Neural progenitor cell (in vitro differentiated cells): ENCODE results near the gene PROSER2. TPM values are rescaled to one million over a fixed set of nuclear protein-coding genes. Genes with fewer than 3 reads are reported as not detected.

Experiments used
- DNase-seq: peaks from one replicate; pipeline ENCODE4 v3.0.0-alpha.2; 2016; ENCODE audit warnings: low spot score
- H2AFZ ChIP-seq: fragments of 200-600 bp; sonication (generic); replicated peaks from 2 replicates; pipeline ENCODE4 v1.6.1; 2016; ENCODE audit warnings: antibody characterized with exemption
- H3F3A ChIP-seq: fragments of 200-600 bp; sonication (generic); 2 replicates; pipeline ENCODE4 v1.6.1; 2016; ENCODE audit warnings: antibody characterized with exemption, low read depth
- H3K27ac ChIP-seq: fragments of 200-600 bp; sonication (generic); 2 replicates; pipeline ENCODE4 v1.5.1; 2016; ENCODE audit warnings: mild to moderate bottlenecking
- H3K27me3 ChIP-seq: fragments of 200-600 bp; sonication (generic); 2 replicates; pipeline ENCODE4 v1.6.1; 2016; ENCODE audit warnings: mild to moderate bottlenecking, moderate library complexity
- H3K36me3 ChIP-seq: fragments of 200-600 bp; sonication (generic); 2 replicates; pipeline ENCODE4 v1.5.1; 2016
- H3K4me1 ChIP-seq: fragments of 200-600 bp; sonication (generic); 2 replicates; pipeline ENCODE4 v1.6.1; 2016; ENCODE audit warnings: mixed run types
- H3K4me2 ChIP-seq: fragments of 200-600 bp; sonication (generic); 2 replicates; pipeline ENCODE4 v1.6.1; 2016
- H3K4me3 ChIP-seq: fragments of 200-600 bp; sonication (generic); 2 replicates; pipeline ENCODE4 v1.5.1; 2016
- H3K79me2 ChIP-seq: fragments of 200-600 bp; sonication (generic); 2 replicates; pipeline ENCODE4 v1.6.1; 2016; ENCODE audit warnings: low read depth
- H3K9ac ChIP-seq: fragments of 200-600 bp; sonication (generic); 2 replicates; pipeline ENCODE4 v1.6.1; 2016
- H3K9me3 ChIP-seq: fragments of 200-600 bp; sonication (generic); 2 replicates; pipeline ENCODE4 v1.5.1; 2016; ENCODE audit warnings: low read depth
- H4K20me1 ChIP-seq: fragments of 200-600 bp; sonication (generic); 2 replicates; pipeline ENCODE4 v1.6.1; 2016; ENCODE audit warnings: low read depth
- H3K27ac Mint-ChIP-seq: 3 replicates; pipeline ENCODE4 v1.8.0; 2021; ENCODE audit warnings: mixed read lengths
- H3K27me3 Mint-ChIP-seq: 2 replicates; pipeline ENCODE4 v1.8.0; 2022; ENCODE audit warnings: low read depth, mild to moderate bottlenecking, inconsistent platforms, moderate library complexity, mixed read lengths; ENCODE audit not compliant: insufficient read depth
- H3K36me3 Mint-ChIP-seq: 3 replicates; pipeline ENCODE4 v1.8.0; 2021; ENCODE audit warnings: mixed read lengths
- H3K4me1 Mint-ChIP-seq: 3 replicates; pipeline ENCODE4 v1.8.0; 2021; ENCODE audit warnings: mixed read lengths
- H3K4me3 Mint-ChIP-seq: 3 replicates; pipeline ENCODE4 v1.8.0; 2021; ENCODE audit warnings: mild to moderate bottlenecking, moderate library complexity, mixed read lengths
- H3K9me3 Mint-ChIP-seq: 3 replicates; pipeline ENCODE4 v1.8.0; 2020; ENCODE audit warnings: mixed read lengths
- CTCF ChIP-seq: fragments of 200-600 bp; sonication (generic); IDR thresholded peaks from 2 replicates; pipeline ENCODE4 v1.5.1; 2017; ENCODE audit warnings: antibody characterized with exemption, mild to moderate bottlenecking
- EZH2 ChIP-seq: fragments of 200-600 bp; sonication (generic); IDR thresholded peaks from 2 replicates; pipeline ENCODE4 v1.6.1; 2017; ENCODE audit warnings: antibody characterized with exemption, mild to moderate bottlenecking, moderate library complexity
- EZH2phosphoT487 ChIP-seq: fragments of 200-600 bp; sonication (generic); IDR thresholded peaks from 2 replicates; pipeline ENCODE4 v1.6.1; 2017; ENCODE audit warnings: antibody characterized with exemption
- total RNA-seq: library from RNA; depleted of rRNA; stranded (reverse); fragments of >200 nt; gene quantifications from 2 replicates; pipeline ENCODE4 v1.2.3, GENCODE V29; 2015; ENCODE audit warnings: low replicate concordance

The PROSER2 gene
- total RNA-seq, 1 donor from 2014 or later: 2.3 TPM

- Histone ChIP-seq H3F3A (peaks cover 10% of the 10 kb centered on the region), H3K27me3 (no peaks in the 10 kb centered on the region), H3K4me3 (no peak overlapping the region), H4K20me1 (no peaks in the 10 kb centered on the region), H3K27ac (no peak overlapping the region), H3K9me3 (no peaks in the 10 kb centered on the region), H3K4me1 (peaks cover 10% of the 10 kb centered on the region), H2AFZ (no peak overlapping the region), H3K79me2 (no peaks in the 10 kb centered on the region), H3K36me3 (no peaks in the 10 kb centered on the region), H3K4me2 (no peak overlapping the region), H3K9ac (no peak overlapping the region)
- H3K4me3 Mint-ChIP-seq: no peak overlapping the region
- peaks cover 12% of the 10 kb centered on the region for H3K4me1 Mint-ChIP-seq
- peaks cover 1% of the 10 kb centered on the region for H3K9me3 Mint-ChIP-seq
- H3K36me3 Mint-ChIP-seq: no peaks in the 10 kb centered on the region
- no peak for DNase-seq
- peaks cover 6% of the 10 kb centered on the region for H3K27me3 Mint-ChIP-seq
- peak overlapping the region; percentile 86 for H3K27ac Mint-ChIP-seq
- TF ChIP-seq EZH2: no peak
- TF ChIP-seq CTCF: no peak
- TF ChIP-seq EZH2phosphoT487: no peak
Measured at GRCh38 chr10:11908536-11908935, 85.4 kb downstream of the PROSER2 start.

GRCh38 chr10:11908991-11909390, 85.8 kb downstream of the PROSER2 start:
- H3K4me1 Mint-ChIP-seq: peaks cover 12% of the 10 kb centered on the region
- peak overlapping the region; percentile 86 for H3K27ac Mint-ChIP-seq
- no peak overlapping the region for H3K4me3 Mint-ChIP-seq
- peaks cover 14% of the 10 kb centered on the region for H3F3A ChIP-seq
- no peak overlapping the region for H3K4me3 ChIP-seq
- H2AFZ ChIP-seq: no peak overlapping the region
- H3K79me2 ChIP-seq: no peaks in the 10 kb centered on the region
- peaks cover 1% of the 10 kb centered on the region for H3K9me3 Mint-ChIP-seq
- no peak overlapping the region for H3K4me2 ChIP-seq
- no peak for TF ChIP-seq CTCF
- TF ChIP-seq EZH2phosphoT487: no peak
- no peak for TF ChIP-seq EZH2
- no peaks in the 10 kb centered on the region for H3K27me3 ChIP-seq
- H3K36me3 Mint-ChIP-seq: no peaks in the 10 kb centered on the region
- no peak overlapping the region for H3K27ac ChIP-seq
- H3K9ac ChIP-seq: no peak overlapping the region
- no peaks in the 10 kb centered on the region for H3K9me3 ChIP-seq
- H4K20me1 ChIP-seq: no peaks in the 10 kb centered on the region
- H3K36me3 ChIP-seq: no peaks in the 10 kb centered on the region
- DNase-seq: no peak
- H3K4me1 ChIP-seq: peaks cover 13% of the 10 kb centered on the region
- peaks cover 6% of the 10 kb centered on the region for H3K27me3 Mint-ChIP-seq

GRCh38 chr10:11909618-11910017, 86.5 kb downstream of the PROSER2 start:
- Mint-ChIP-seq H3K4me1 (peaks cover 12% of the 10 kb centered on the region), H3K9me3 (peaks cover 1% of the 10 kb centered on the region), H3K27me3 (peaks cover 6% of the 10 kb centered on the region), H3K36me3 (no peaks in the 10 kb centered on the region), H3K4me3 (no peak overlapping the region), H3K27ac (peak overlapping the region; percentile 42)
- Histone ChIP-seq H3K4me2 (no peak overlapping the region), H3K4me1 (peaks cover 13% of the 10 kb centered on the region), H3F3A (peaks cover 14% of the 10 kb centered on the region), H3K9me3 (no peaks in the 10 kb centered on the region), H3K27ac (no peak overlapping the region), H3K27me3 (no peaks in the 10 kb centered on the region), H2AFZ (no peak overlapping the region), H3K79me2 (no peaks in the 10 kb centered on the region), H4K20me1 (no peaks in the 10 kb centered on the region), H3K36me3 (no peaks in the 10 kb centered on the region), H3K4me3 (no peak overlapping the region), H3K9ac (no peak overlapping the region)
- DNase-seq: no peak
- TF ChIP-seq CTCF: no peak
- TF ChIP-seq EZH2phosphoT487: no peak
- no peak for TF ChIP-seq EZH2
